ENCODE results near the gene IL22RA1. TPM values are rescaled to one million over a fixed set of nuclear protein-coding genes. Genes with fewer than 3 reads are reported as not detected.
A peak's percentile ranks its signal among the peaks of the same experiment; 100 is the strongest.

IL22RA1 gene
- total RNA-seq, 1 experiment from 2014 or later = 0.13 TPM

GRCh38 chr1:24156542-24157260 is 13.8 kb upstream of the IL22RA1 start:
- peaks cover 30 to 33% of the 10 kb centered on the region in 2 experiments for H3K4me1 Mint-ChIP-seq
- Histone ChIP-seq H2BK20ac (ENCODE audit: low read depth, low read length, poor library complexity, severe bottlenecking) (no peak overlapping the region), H2BK15ac (ENCODE audit: low read depth, low read length) (no peak overlapping the region), H3K4ac (ENCODE audit: low read depth, low read length) (no peak overlapping the region), H3K9me3 (ENCODE audit: control insufficient read depth, low read depth, low read length) (no peaks in the 10 kb centered on the region), H3K23me2 (ENCODE audit: insufficient read length, low read depth, low read length, poor library complexity, severe bottlenecking) (no peaks in the 10 kb centered on the region), H3K56ac (ENCODE audit: insufficient read length, low read depth, low read length) (no peak overlapping the region), H2BK5ac (ENCODE audit: insufficient read length, low read length) (no peak overlapping the region), H3K27me3 (ENCODE audit: insufficient read depth, low read length) (no peaks in the 10 kb centered on the region), H3K4me2 (ENCODE audit: insufficient read depth, insufficient read length, low read length) (no peak overlapping the region), H3K14ac (ENCODE audit: insufficient read depth, low read length) (no peak overlapping the region), H2BK120ac (ENCODE audit: low read depth, low read length, poor library complexity, severe bottlenecking) (no peak overlapping the region), H3K18ac (ENCODE audit: insufficient read length, low read depth, low read length) (no peak overlapping the region), H3K23ac (ENCODE audit: insufficient read length, low read depth, low read length) (no peak overlapping the region), H2AK5ac (ENCODE audit: insufficient read length, low read length) (no peak overlapping the region), H3K27ac (ENCODE audit: insufficient read length, low read depth, low read length) (no peak overlapping the region), H4K20me1 (ENCODE audit: control insufficient read depth, insufficient read depth, insufficient read length) (no peaks in the 10 kb centered on the region), H4K91ac (ENCODE audit: insufficient read length, low read depth, low read length) (no peak overlapping the region), H3K9ac (ENCODE audit: extremely low read depth, insufficient read length, low read length) (no peak overlapping the region), H3T11ph (ENCODE audit: low read length) (no peak overlapping the region), H4K8ac (replicated peaks; ENCODE audit: insufficient read length, low read depth, low read length) (no peak overlapping the region), H4K5ac (ENCODE audit: insufficient read length, low read depth, low read length) (no peak overlapping the region), H2AFZ (ENCODE audit: low read length) (no peak overlapping the region), H3K79me2 (ENCODE audit: insufficient read depth, low read length) (no peaks in the 10 kb centered on the region), H2BK12ac (ENCODE audit: insufficient read length, low read depth, low read length) (no peak overlapping the region), H3K4me1 (ENCODE audit: insufficient read depth, low read length) (no peaks in the 10 kb centered on the region; the same call in 1 of the 2 replicates), H3K79me1 (ENCODE audit: insufficient read depth, low read depth, low read length, poor library complexity, severe bottlenecking) (no peaks in the 10 kb centered on the region)
- TF ChIP-seq CTCF (conservative IDR thresholded peaks at IDR 0.05) = no peak
- H3K9me3 Mint-ChIP-seq = no peaks in the 10 kb centered on the region
- no peaks in the 10 kb centered on the region; the same call in 1 of the 2 replicates for H3K27me3 Mint-ChIP-seq (ENCODE audit: low read depth)
- peaks cover 7 to 42% (median 32%) of the 10 kb centered on the region in 3 experiments for H3K36me3 Mint-ChIP-seq (ENCODE audit: insufficient read depth in 1 of 3, low read depth in 3 of 3)
- WGBS (ENCODE audit: extremely low coverage, insufficient read length, low lambda C conversion rate) = no CpG with 5 or more reads among the region's 18 CpGs
- H3K27ac Mint-ChIP-seq = peak overlapping the region in 2 of 3 experiments; percentile 48 to 66; a peak in 1 of 7 replicates
- DNase-seq = no peak
- H3K4me3 Mint-ChIP-seq = no peak overlapping the region

Data from H9 (cell line).